GM12878 (cell line): ENCODE results near the gene MED22. TPM values are rescaled to one million over a fixed set of nuclear protein-coding genes. Genes with fewer than 3 reads are reported as not detected.
"Not testable (repeated sequence)": the region's sequence is repeated elsewhere in the genome, so short reads cannot be mapped to it uniquely, and the experiment has no call there.

ENCODE experiments used
- ATAC-seq: fragments of 200-7000 bp; cut with Tn5 transposase; 3 replicates; pipeline ENCODE4 v1.9.1; 2020; ENCODE audit warnings: mild to moderate bottlenecking, moderate library complexity
- BruUV-seq: library from RNA; stranded (reverse); fragments of 400-500 nt; replicated peaks from 2 replicates; lab custom pipeline; 2021; lab: Mats Ljungman, UMichigan
- CTCF ChIA-PET: fragments of 300-600 bp; sonication (Branson Sonifier 250); formaldehyde crosslinking; extraction: SDS; loops from one replicate; lab custom pipeline; 2021; ENCODE audit warnings: inconsistent platforms; lab: Yijun Ruan, JAX
- POLR2A ChIA-PET: fragments of 350-600 bp; formaldehyde crosslinking; extraction: SDS; loops from one replicate; lab custom pipeline; 2021; ENCODE audit warnings: inconsistent platforms; lab: Charles Lee
- RAD21 ChIA-PET: fragments of 300-600 bp; sonication (Branson Sonifier 250); formaldehyde crosslinking; loops from one replicate; lab custom pipeline; 2023; ENCODE audit warnings: antibody characterized with exemption; ENCODE audit not compliant: unreplicated experiment; lab: Charles Lee
- SMC1A ChIA-PET: fragments of 300-600 bp; sonication (Branson Sonifier 250); formaldehyde crosslinking; loops from one replicate; lab custom pipeline; 2023; ENCODE audit not compliant: unreplicated experiment, uncharacterized antibody; lab: Charles Lee
- DNase-seq: peaks from one replicate; pipeline ENCODE4 v3.0.0-alpha.2; 2011; ENCODE audit warnings: low read depth, low spot score
- FAIRE-seq: peaks from 3 replicates; lab custom pipeline; 2011; peaks lifted over from hg19 to GRCh38; lab: Jason Lieb, UNC
- H2AFZ ChIP-seq: 2 replicates; pipeline ENCODE4 v1.6.0; 2011; ENCODE audit warnings: low read depth, low read length, control low read depth; ENCODE audit not compliant: control insufficient read depth
- H3K27ac ChIP-seq: 2 replicates; pipeline ENCODE4 v1.5.1; 2011; ENCODE audit warnings: control low read depth; ENCODE audit not compliant: control insufficient read depth, insufficient read depth
- H3K27me3 ChIP-seq, 2 experiments: replicated peaks in 1 of 2; 2 replicates each; pipeline versions ENCODE4 v1.6.0 to v1.6.1; 2011; ENCODE audit warnings: low read length in 1 of 2; ENCODE audit not compliant: control insufficient read depth in 2 of 2, insufficient read depth in 2 of 2
- H3K36me3 ChIP-seq, 2 experiments: 2 replicates each; pipeline ENCODE4 v1.5.1; 2011; ENCODE audit warnings: low read length in 1 of 2; ENCODE audit not compliant: control insufficient read depth in 2 of 2, insufficient read depth in 2 of 2
- H3K4me1 ChIP-seq: 2 replicates; pipeline ENCODE4 v1.6.1; 2011; ENCODE audit warnings: mild to moderate bottlenecking, low read length, moderate library complexity, mixed read lengths; ENCODE audit not compliant: control insufficient read depth, insufficient read depth
- H3K4me2 ChIP-seq: 2 replicates; pipeline ENCODE4 v1.6.0; 2011; ENCODE audit warnings: control low read depth; ENCODE audit not compliant: control insufficient read depth, insufficient read depth
- H3K4me3 ChIP-seq: fragments of 200-600 bp; sonication (generic); 2 replicates; pipeline ENCODE4 v1.5.1; 2016
- H3K79me2 ChIP-seq: 2 replicates; pipeline ENCODE4 v1.6.0; 2011; ENCODE audit warnings: low read length; ENCODE audit not compliant: control insufficient read depth, insufficient read depth
- H3K9ac ChIP-seq: 2 replicates; pipeline ENCODE4 v1.8.0; 2011; ENCODE audit warnings: low read length, control low read depth, mixed read lengths; ENCODE audit not compliant: control insufficient read depth, insufficient read depth
- H3K9me3 ChIP-seq: replicated peaks from 3 replicates; pipeline ENCODE4 v1.5.1; 2011; ENCODE audit warnings: mild to moderate bottlenecking, low read length; ENCODE audit not compliant: control insufficient read depth, insufficient read depth
- H4K20me1 ChIP-seq: 2 replicates; pipeline ENCODE4 v1.6.0; 2011; ENCODE audit not compliant: control insufficient read depth, insufficient read depth
- ASH2L ChIP-seq: fragments of 300-600, 200-600 bp; sonication (generic); IDR thresholded peaks from 2 replicates; pipeline ENCODE4 v1.6.1; 2017; ENCODE audit warnings: low read depth, mild to moderate bottlenecking, borderline replicate concordance
- CREB1 ChIP-seq: IDR thresholded peaks from 2 replicates; pipeline ENCODE4 v1.6.1; 2012; ENCODE audit warnings: low read depth, mild to moderate bottlenecking, inconsistent platforms
- EP300 ChIP-seq, 2 experiments: fragments of 150-350 bp in 1 of 2; IDR thresholded peaks; 2 replicates each; pipeline ENCODE4 v1.6.1; 2011 to 2012; ENCODE audit warnings: low read depth in 2 of 2, low read length in 2 of 2, borderline replicate concordance in 1 of 2, improper control_type of control experiment in 1 of 2, inconsistent platforms in 1 of 2; ENCODE audit not compliant: control insufficient read depth in 1 of 2
- MEF2A ChIP-seq: IDR thresholded peaks from 2 replicates; pipeline ENCODE4 v1.6.1; 2011; ENCODE audit warnings: low read depth, mild to moderate bottlenecking, low read length, moderate library complexity; ENCODE audit not compliant: insufficient read depth
- MYB ChIP-seq: fragments of 150-350 bp; IDR thresholded peaks from 2 replicates; pipeline ENCODE4 v1.6.1; 2014; ENCODE audit warnings: mild to moderate bottlenecking, low read depth, low read length, borderline replicate concordance
- PAX5 ChIP-seq: IDR thresholded peaks from 2 replicates; pipeline ENCODE4 v1.6.1; 2011; ENCODE audit warnings: low read depth, low read length, borderline replicate concordance
- PML ChIP-seq: IDR thresholded peaks from 2 replicates; pipeline ENCODE4 v1.6.1; 2012; ENCODE audit warnings: low read length, inconsistent platforms
- POLR2A ChIP-seq: IDR thresholded peaks from 2 replicates; pipeline ENCODE4 v1.6.1; 2011; ENCODE audit warnings: low read depth, mild to moderate bottlenecking, low read length
- SP1 ChIP-seq: IDR thresholded peaks from one replicate; pipeline ENCODE4 v1.6.1; 2011; ENCODE audit warnings: low read depth, low read length
- TAF1 ChIP-seq: IDR thresholded peaks from 2 replicates; pipeline ENCODE4 v1.6.1; 2011; ENCODE audit warnings: mild to moderate bottlenecking, low read depth, low read length, borderline replicate concordance
- TARDBP ChIP-seq: IDR thresholded peaks from 2 replicates; pipeline ENCODE4 v1.6.1; 2016; ENCODE audit warnings: borderline replicate concordance
- ZBED1 ChIP-seq: IDR thresholded peaks from 2 replicates; pipeline ENCODE4 v1.6.1; 2016; ENCODE audit warnings: borderline replicate concordance
- WGBS: methylation state at CpG from one replicate; pipeline ENCODE4 v1.1.6; 2016; ENCODE audit warnings: low lambda C conversion rate; ENCODE audit not compliant: insufficient replicate concordance, insufficient coverage; ENCODE audit errors: missing lambda C conversion rate; 5-methylcytosine and 5-hydroxymethylcytosine counted together
- in situ Hi-C: fragments of 300-500 bp; cut with MboI; formaldehyde crosslinking; loops from 9 replicates; pipeline ENCODE4 v1.14.3; 2018; ENCODE audit warnings: mixed read lengths
- intact Hi-C: fragments of 100-400 bp; cut with micrococcal nuclease; formaldehyde crosslinking; loops from one replicate; pipeline ENCODE4 v1.14.2; 2022; ENCODE audit not compliant: unreplicated experiment
- polyA plus RNA-seq, 11 experiments: library from polyadenylated mRNA; depleted of rRNA in 4 of 11; unstranded in 6 of 11; stranded (reverse) in 5 of 11; fragments of >200 nt; fragmentation: Nextera tagmentation in 4 of 11; fragmentation: Illumina TruSeq in 1 of 11; extraction: Ambion mirVana in 4 of 11; extraction: Trizol in 1 of 11; gene quantifications; 1 replicate in 1 of 11; 2 replicates in 10 of 11; pipeline versions ENCODE4 v1.2.1 to v1.2.3, GENCODE V29; 2011 to 2016; ENCODE audit warnings: inconsistent platforms in 2 of 11, missing spikeins in 2 of 11, low read depth in 1 of 11
- total RNA-seq, 4 experiments: library from RNA; depleted of rRNA in 3 of 4; stranded (reverse); fragments of >200 nt in 3 of 4; fragmentation: Illumina TruSeq in 1 of 4; extraction: Trizol in 1 of 4; gene quantifications; 2 replicates each; pipeline versions ENCODE4 v1.2.1 to v1.2.3, GENCODE V29; 2013 to 2021

MED22 gene
- total and polyA plus RNA-seq, 10 of the 15 experiments (the other 5 are each of a cell fraction or from before 2014, with no cell fraction given), result 1.4 to 42.1 (median 24.6) TPM

- TF ChIP-seq POLR2A (peak; percentile 90), SP1 (peak; percentile 90), PML (peak; percentile 88; the same call in 1 of the 2 replicates), TARDBP (peak; percentile 85; the same call in 1 of the 2 replicates), MYB (0 out of 2 replicates have a peak, but pooled peaks have one; percentile 33), ZBED1 (0 out of 2 replicates have a peak, but pooled peaks have one; percentile 25), CREB1 (peak; percentile 80), ASH2L (no peak), TAF1 (peak; percentile 85; the same call in 1 of the 2 replicates), EP300 (IDR thresholded peaks at IDR 0.05; ENCODE audit: borderline replicate concordance in 1 of 2, control insufficient read depth in 1 of 2, low read depth in 2 of 2, low read length in 2 of 2) (no peak), PAX5 (peak; percentile 70; the same call in 1 of the 2 replicates), MEF2A (0 out of 2 replicates have a peak, but pooled peaks have one; percentile 51)
Measured at GRCh38 chr9:133335924-133336811, 11.8 kb downstream of the MED22 start, which contains the start of gene SURF6 (continued).

GRCh38 chr9:133334888-133335287, 13.0 kb downstream of the MED22 start:
- FAIRE-seq, H3K27ac ChIP-seq, BruUV-seq, in situ Hi-C loops, H3K4me1 ChIP-seq, H3K9me3 ChIP-seq, H4K20me1 ChIP-seq, H2AFZ ChIP-seq, H3K27me3 ChIP-seq, DNase-seq, ATAC-seq: not testable (repeated sequence)
- peak overlapping the region; percentile 84 for H3K9ac ChIP-seq
- peak overlapping the region; percentile 98 for H3K4me3 ChIP-seq
- peaks cover 30% of the 10 kb centered on the region for H3K79me2 ChIP-seq
- CTCF ChIA-PET, result interaction anchor here (1.0 to 1.7 kb wide), 4 partner anchors 32 to 152 kb away, joined by 3 to 4 read pairs (median 3); no protein-coding TSS in a partner anchor
- peak overlapping the region; percentile 45 for H3K4me2 ChIP-seq
- SMC1A ChIA-PET, result interaction anchor here (0.7 to 1.3 kb wide), 4 partner anchors 13 to 143 kb away, joined by 3 to 5 read pairs (median 3); partner anchors contain the start of genes MED22 and RPL7A
- intact Hi-C loops, result loop anchor here (5.0 kb wide), 1 partner anchor 37 kb away; no protein-coding TSS in a partner anchor
- 61% methylated on average over 11 of the region's 11 CpGs for WGBS
- H3K36me3 ChIP-seq, result peaks cover 18 to 24% of the 10 kb centered on the region in 2 experiments
- POLR2A ChIA-PET, result interaction anchor here (1.6 to 2.0 kb wide), 2 partner anchors 14 to 37 kb away, joined by 8 read pairs; partner anchors contain the start of genes MED22 and RPL7A
- RAD21 ChIA-PET, result interaction anchor here (1.0 kb wide), 1 partner anchor 36 kb away, joined by 3 read pairs; no protein-coding TSS in a partner anchor
